ENCODE results near the gene MT1E. TPM values are rescaled to one million over a fixed set of nuclear protein-coding genes. Genes with fewer than 3 reads are reported as not detected.

MT1E gene
- total RNA-seq, 2 experiments from 2014 or later: 61.1 to 108 TPM

GRCh38 chr16:56607109-56607618 is 18.4 kb upstream of the MT1E start:
- ATAC-seq (no peak), DNase-seq (peak; percentile 30)
- Mint-ChIP-seq H3K9me3 (ENCODE audit: low read depth) (no peaks in the 10 kb centered on the region), H3K4me3 (peak overlapping the region; percentile 97), H3K4me1 (peaks cover 47% of the 10 kb centered on the region), H3K36me3 (ENCODE audit: low read depth) (peaks cover 7% of the 10 kb centered on the region), H3K27ac (peak overlapping the region; percentile 87), H3K27me3 (no peaks in the 10 kb centered on the region)
- ChIA-PET POLR2A (interaction anchor here (3.7 kb wide), 1 partner anchor 19 kb away, joined by 31 read pairs; the partner anchor contains the start of gene MT1E), CTCF (interaction anchor here (0.6 to 2.3 kb wide), 6 partner anchors 18 to 94 kb away, joined by 3 to 9 read pairs (median 6); partner anchors contain the start of genes MT1E and MT1X)
- intact Hi-C loops (cut with DNase I, micrococcal nuclease): loop anchor here in 1 of 2 experiments (10.0 kb wide), 1 partner anchor 928 kb away; the partner anchor contains the start of gene CCDC102A

- Mint-ChIP-seq H3K27ac (peak overlapping the region; percentile 87), H3K9me3 (ENCODE audit: low read depth) (no peaks in the 10 kb centered on the region), H3K4me1 (peaks cover 52% of the 10 kb centered on the region), H3K4me3 (peak overlapping the region; percentile 97), H3K36me3 (ENCODE audit: low read depth) (peaks cover 7% of the 10 kb centered on the region), H3K27me3 (no peaks in the 10 kb centered on the region)
- CTCF ChIA-PET: interaction anchor here (1.3 to 2.3 kb wide), 4 partner anchors 18 to 94 kb away, joined by 3 to 9 read pairs (median 8); partner anchors contain the start of genes MT1E and MT1X
- POLR2A ChIA-PET: interaction anchor here (3.7 kb wide), 1 partner anchor 19 kb away, joined by 31 read pairs; the partner anchor contains the start of gene MT1E
- peak; percentile 22 for DNase-seq
- no peak for ATAC-seq
- intact Hi-C loops (cut with DNase I, micrococcal nuclease): loop anchor here (1.0 to 10.0 kb wide), 11 partner anchors 18 to 927 kb away; partner anchors contain the start of genes MT1F (in 2 of the 2), MT1X (in 2 of the 2), CCDC102A (in 1 of the 2) and HERPUD1 (in 1 of the 2)
These were observed 17.9 kb upstream of the MT1E start for GRCh38 chr16:56607675-56608042.

- Mint-ChIP-seq H3K27me3 (no peaks in the 10 kb centered on the region), H3K9me3 (ENCODE audit: low read depth) (no peaks in the 10 kb centered on the region), H3K27ac (peak within 1 kb of the TSS; percentile 98), H3K36me3 (ENCODE audit: low read depth) (peaks cover 7% of the 10 kb centered on the region), H3K4me3 (peak within 1 kb of the TSS; percentile 97), H3K4me1 (peaks cover 56% of the 10 kb centered on the region)
- intact Hi-C loops (cut with DNase I, micrococcal nuclease): loop anchor here (1.0 to 10.0 kb wide), 11 partner anchors 17 to 927 kb away; partner anchors contain the start of genes MT1F (in 2 of the 2), MT1X (in 2 of the 2), CCDC102A (in 1 of the 2) and HERPUD1 (in 1 of the 2)
- ChIA-PET POLR2A (interaction anchor here (0.6 to 3.7 kb wide), 9 partner anchors 9 to 75 kb away, joined by 3 to 31 read pairs (median 4); partner anchors contain the start of genes MT1E, MT1H and MT1X), CTCF (interaction anchor here (1.0 to 1.7 kb wide), 4 partner anchors 10 to 94 kb away, joined by 3 to 9 read pairs (median 4); partner anchors contain the start of gene MT1E)
- DNase-seq: peak; percentile 97
- peak; percentile 66 for ATAC-seq
These were observed 17.3 kb upstream of the MT1E start, which contains the start of gene MT2A for GRCh38 chr16:56608043-56608875. Gene MT2A (plus strand): TSS chr16:56608584. CDS start chr16:56608656, 72 bp downstream.

GRCh38 chr16:56608876-56609462 is 16.6 kb upstream of the MT1E start:
- Mint-ChIP-seq H3K4me3 (peak overlapping the region; percentile 97), H3K4me1 (peaks cover 63% of the 10 kb centered on the region), H3K36me3 (ENCODE audit: low read depth) (peaks cover 7% of the 10 kb centered on the region), H3K9me3 (ENCODE audit: low read depth) (no peaks in the 10 kb centered on the region), H3K27ac (peak overlapping the region; percentile 98), H3K27me3 (no peaks in the 10 kb centered on the region)
- DNase-seq: peak; percentile 45
- ChIA-PET POLR2A (interaction anchor here (0.9 to 3.7 kb wide), 7 partner anchors 9 to 74 kb away, joined by 3 to 31 read pairs (median 5); partner anchors contain the start of genes MT1E and MT1X), CTCF (interaction anchor here (0.6 to 1.7 kb wide), 5 partner anchors 9 to 93 kb away, joined by 3 to 9 read pairs (median 4); partner anchors contain the start of gene MT1E)
- intact Hi-C loops (cut with DNase I, micrococcal nuclease): loop anchor here (1.0 to 10.0 kb wide), 11 partner anchors 16 to 926 kb away; partner anchors contain the start of genes MT1E (in 2 of the 2), MT1F (in 2 of the 2), MT1X (in 2 of the 2) and CCDC102A (in 1 of the 2)
- no peak for ATAC-seq

- peak overlapping the region; percentile 98 for H3K27ac Mint-ChIP-seq
- no peaks in the 10 kb centered on the region for H3K9me3 Mint-ChIP-seq (ENCODE audit: low read depth)
- ChIA-PET CTCF (interaction anchor here (0.6 to 1.0 kb wide), 2 partner anchors 9 to 15 kb away, joined by 3 to 4 read pairs; no protein-coding TSS in a partner anchor), POLR2A (interaction anchor here (1.6 to 3.7 kb wide), 2 partner anchors 17 to 73 kb away, joined by 7 to 31 read pairs; partner anchors contain the start of genes MT1E and MT1X)
- H3K4me3 Mint-ChIP-seq: peak overlapping the region; percentile 97
- H3K27me3 Mint-ChIP-seq: no peaks in the 10 kb centered on the region
- intact Hi-C loops (cut with DNase I, micrococcal nuclease): loop anchor here (1.0 to 10.0 kb wide), 6 partner anchors 16 to 925 kb away; partner anchors contain the start of genes CCDC102A (in 1 of the 2), HERPUD1 (in 1 of the 2), MT1E (in 1 of the 2) and NUDT21 (in 1 of the 2)
- ATAC-seq (peak; percentile 25), DNase-seq (peak; percentile 91)
- H3K4me1 Mint-ChIP-seq: peaks cover 68% of the 10 kb centered on the region
- H3K36me3 Mint-ChIP-seq (ENCODE audit: low read depth): peaks cover 7% of the 10 kb centered on the region
These were observed 16.1 kb upstream of the MT1E start for GRCh38 chr16:56609463-56609921.

- CTCF ChIA-PET: interaction anchor here (0.7 to 1.9 kb wide), 4 partner anchors 8 to 92 kb away, joined by 3 to 5 read pairs (median 4); no protein-coding TSS in a partner anchor
- Mint-ChIP-seq H3K4me1 (peaks cover 74% of the 10 kb centered on the region), H3K36me3 (ENCODE audit: low read depth) (peaks cover 7% of the 10 kb centered on the region), H3K4me3 (peak overlapping the region; percentile 97), H3K9me3 (ENCODE audit: low read depth) (no peaks in the 10 kb centered on the region), H3K27ac (peak overlapping the region; percentile 98), H3K27me3 (no peaks in the 10 kb centered on the region)
- intact Hi-C loops (cut with DNase I, micrococcal nuclease): loop anchor here (1.0 to 10.0 kb wide), 6 partner anchors 327 to 992 kb away; partner anchors contain the start of genes NLRC5 (in 1 of the 2), PSME3IP1 (in 1 of the 2) and RSPRY1 (in 1 of the 2)
- POLR2A ChIA-PET: interaction anchor here (0.6 to 3.7 kb wide), 4 partner anchors 16 to 601 kb away, joined by 4 to 31 read pairs (median 6); partner anchors contain the start of genes MT1E and MT1X
- ATAC-seq (peak; percentile 60), DNase-seq (peak; percentile 93)
These were observed 15.5 kb upstream of the MT1E start for GRCh38 chr16:56610017-56610608.

- H3K9me3 Mint-ChIP-seq (ENCODE audit: low read depth): no peaks in the 10 kb centered on the region
- H3K4me3 Mint-ChIP-seq: peak overlapping the region; percentile 97
- DNase-seq (no peak), ATAC-seq (peak; percentile 23)
- CTCF ChIA-PET: interaction anchor here (0.7 to 1.9 kb wide), 4 partner anchors 10 to 91 kb away, joined by 3 to 5 read pairs (median 3); no protein-coding TSS in a partner anchor
- peaks cover 7% of the 10 kb centered on the region for H3K36me3 Mint-ChIP-seq (ENCODE audit: low read depth)
- no peaks in the 10 kb centered on the region for H3K27me3 Mint-ChIP-seq
- POLR2A ChIA-PET: interaction anchor here (0.6 to 3.7 kb wide), 4 partner anchors 16 to 600 kb away, joined by 4 to 31 read pairs (median 6); partner anchors contain the start of genes MT1E and MT1X
- H3K27ac Mint-ChIP-seq: peak overlapping the region; percentile 98
- peaks cover 80% of the 10 kb centered on the region for H3K4me1 Mint-ChIP-seq
- intact Hi-C loops (cut with DNase I, micrococcal nuclease): loop anchor here (1.0 to 10.0 kb wide), 6 partner anchors 327 to 992 kb away; partner anchors contain the start of genes NLRC5 (in 1 of the 2), PSME3IP1 (in 1 of the 2) and RSPRY1 (in 1 of the 2)
These were observed 14.9 kb upstream of the MT1E start for GRCh38 chr16:56610609-56611111.

GRCh38 chr16:56611281-56611833 is 14.2 kb upstream of the MT1E start:
- Mint-ChIP-seq H3K36me3 (ENCODE audit: low read depth) (peaks cover 7% of the 10 kb centered on the region), H3K4me1 (peaks cover 75% of the 10 kb centered on the region), H3K27me3 (no peaks in the 10 kb centered on the region), H3K4me3 (no peak overlapping the region), H3K9me3 (ENCODE audit: low read depth) (no peaks in the 10 kb centered on the region), H3K27ac (peak overlapping the region; percentile 98)
- CTCF ChIA-PET: interaction anchor here (0.9 to 1.9 kb wide), 3 partner anchors 11 to 91 kb away, joined by 3 to 5 read pairs (median 5); no protein-coding TSS in a partner anchor
- POLR2A ChIA-PET: interaction anchor here (1.4 kb wide), 1 partner anchor 65 kb away, joined by 3 read pairs; no protein-coding TSS in a partner anchor
- peak; percentile 45 for DNase-seq
- intact Hi-C loops (cut with DNase I, micrococcal nuclease): loop anchor here (5.0 to 10.0 kb wide), 5 partner anchors 326 to 991 kb away; partner anchors contain the start of genes NLRC5 (in 1 of the 2), PSME3IP1 (in 1 of the 2) and RSPRY1 (in 1 of the 2)
- ATAC-seq: no peak

- H3K27ac Mint-ChIP-seq: peak overlapping the region; percentile 80
- intact Hi-C loops (cut with DNase I, micrococcal nuclease): loop anchor here (5.0 to 10.0 kb wide), 5 partner anchors 324 to 989 kb away; partner anchors contain the start of genes NLRC5 (in 1 of the 2), PSME3IP1 (in 1 of the 2) and RSPRY1 (in 1 of the 2)
- no peak for ATAC-seq
- ChIA-PET POLR2A (no interaction called here), CTCF (interaction anchor here (1.3 kb wide), 1 partner anchor 10 kb away, joined by 3 read pairs; no protein-coding TSS in a partner anchor)
- H3K27me3 Mint-ChIP-seq: peaks cover 10% of the 10 kb centered on the region
- H3K4me3 Mint-ChIP-seq: peak overlapping the region; percentile 35
- peaks cover 7% of the 10 kb centered on the region for H3K36me3 Mint-ChIP-seq (ENCODE audit: low read depth)
- H3K9me3 Mint-ChIP-seq (ENCODE audit: low read depth): no peaks in the 10 kb centered on the region
- no peak for DNase-seq
- peaks cover 72% of the 10 kb centered on the region for H3K4me1 Mint-ChIP-seq
These were observed 11.9 kb upstream of the MT1E start for GRCh38 chr16:56613706-56614105.

All from activated CD4-positive, alpha-beta T cell treated with anti-CD3 and anti-CD28 coated beads for 36 hours (primary cell).